GM21717 (cell line): ENCODE measurements around the gene IL1RL2.

Experiments used
- ATAC-seq: cut with Tn5 transposase; IDR thresholded peaks from one replicate; pipeline ENCODE4 v1.9.1; 2021; ENCODE audit warnings: mild to moderate bottlenecking, moderate library complexity; ENCODE audit not compliant: unreplicated experiment

IL1RL2 gene

DNA sequence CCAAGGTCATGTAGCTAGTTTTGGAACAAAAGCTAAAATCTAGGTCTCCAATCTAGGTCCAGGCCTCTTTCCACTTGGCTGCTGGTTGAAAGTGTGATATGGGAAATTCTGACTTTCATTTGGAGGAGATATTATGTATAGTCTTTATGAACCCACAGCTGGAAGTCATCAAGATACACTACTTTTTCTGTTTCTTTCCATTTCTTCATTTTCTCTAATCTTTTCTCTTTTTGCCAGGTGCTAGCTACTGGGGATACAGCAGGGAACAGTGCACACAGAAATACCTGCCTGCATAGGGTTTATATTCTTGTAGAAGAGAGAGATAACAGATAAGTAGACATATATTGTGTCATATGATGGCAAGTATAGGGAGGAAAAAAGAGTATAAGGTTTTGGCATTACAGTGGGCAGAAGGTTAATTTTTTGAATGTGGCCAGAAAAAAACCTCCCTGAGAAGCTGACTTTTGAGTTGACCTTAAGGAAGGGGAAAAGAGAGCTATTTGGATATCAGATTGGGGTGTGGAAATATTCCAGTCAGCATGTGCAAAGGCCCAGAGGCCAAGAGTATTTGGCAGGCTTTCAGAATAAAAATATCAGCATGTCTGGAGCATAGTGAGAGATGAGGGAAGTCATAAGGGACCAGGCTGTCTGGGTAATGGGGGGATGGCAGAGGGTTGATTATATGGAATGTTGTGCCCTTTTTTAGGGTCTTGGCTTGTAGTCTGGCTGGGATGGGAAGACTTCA, 28.6 kb upstream of the IL1RL2 start:
- no peak for ATAC-seq

GRCh38 chr2:102159295-102159694, 27.5 kb upstream of the IL1RL2 start:
- ATAC-seq: no peak

DNA sequence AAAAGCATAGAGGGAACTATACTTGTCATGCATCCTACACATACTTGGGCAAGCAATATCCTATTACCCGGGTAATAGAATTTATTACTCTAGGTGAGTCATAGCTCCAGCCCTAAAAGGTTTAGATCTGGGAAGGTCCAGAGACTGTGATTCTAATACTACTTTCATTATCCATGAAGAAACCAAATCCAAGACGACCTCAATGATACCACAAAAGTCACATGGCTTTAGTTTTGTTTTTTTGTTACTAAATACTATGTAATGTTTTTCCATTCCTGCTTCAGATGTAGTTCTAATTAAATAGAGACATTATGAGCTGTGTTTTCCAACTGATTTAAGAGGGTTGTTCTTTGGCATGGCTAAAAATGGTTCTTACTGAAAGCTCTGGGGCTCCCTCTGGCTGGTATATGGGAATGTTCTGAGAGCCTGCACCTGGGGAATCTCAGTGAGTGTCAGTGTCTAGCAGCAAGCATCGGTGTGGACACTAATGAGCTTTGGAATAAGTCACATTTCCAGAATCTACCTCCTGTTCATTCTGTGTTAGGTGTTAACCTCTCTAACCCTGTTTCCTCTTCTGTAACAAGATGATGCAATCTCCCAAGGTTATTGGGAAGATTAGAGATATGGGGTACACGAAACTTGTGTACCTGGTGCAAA, 20.5 kb upstream of the IL1RL2 start:
- ATAC-seq: no peak

GRCh38 chr2:102168026-102168771, 18.6 kb upstream of the IL1RL2 start:
- no peak for ATAC-seq

DNA sequence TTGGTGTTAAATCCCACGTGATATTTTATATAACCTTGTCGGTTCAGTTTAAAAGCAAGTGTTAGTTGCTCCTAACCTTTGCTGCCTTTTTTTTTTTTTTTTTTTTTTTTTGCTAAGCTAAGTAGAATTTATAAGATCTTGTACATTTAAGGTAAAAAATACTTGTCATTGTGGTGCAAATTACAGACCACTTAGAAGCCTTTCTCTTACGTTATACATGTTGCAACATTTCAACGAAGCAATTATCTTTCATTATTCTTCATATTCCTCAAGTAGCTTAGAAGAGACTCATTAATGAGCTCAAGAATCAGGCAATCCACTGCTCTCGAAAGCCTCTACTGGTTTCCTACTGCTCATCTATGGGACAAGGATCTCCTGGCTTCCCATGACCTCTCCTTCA, 14.9 kb upstream of the IL1RL2 start:
- no peak for ATAC-seq

DNA sequence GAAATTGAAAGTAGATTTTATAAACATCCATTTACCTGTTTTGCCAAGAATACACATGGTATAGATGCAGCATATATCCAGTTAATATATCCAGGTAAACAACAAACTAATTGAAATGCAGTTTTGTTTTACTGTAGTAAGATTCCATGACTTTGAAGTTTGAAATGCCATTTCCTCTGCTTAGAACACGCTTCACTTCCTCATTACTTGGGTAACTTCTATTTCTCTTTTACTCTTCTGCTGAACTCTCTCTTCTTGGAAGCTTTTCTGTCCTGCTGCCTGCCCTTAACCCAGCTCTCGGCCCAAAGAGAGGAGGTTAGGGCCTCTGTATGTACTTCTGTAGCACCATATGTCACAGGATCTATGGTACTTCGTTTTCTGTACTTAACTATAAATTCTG, 14.1 kb upstream of the IL1RL2 start:
- no peak for ATAC-seq

- no peak for ATAC-seq
Observed at GRCh38 chr2:102176172-102176571, 10.7 kb upstream of the IL1RL2 start.

DNA sequence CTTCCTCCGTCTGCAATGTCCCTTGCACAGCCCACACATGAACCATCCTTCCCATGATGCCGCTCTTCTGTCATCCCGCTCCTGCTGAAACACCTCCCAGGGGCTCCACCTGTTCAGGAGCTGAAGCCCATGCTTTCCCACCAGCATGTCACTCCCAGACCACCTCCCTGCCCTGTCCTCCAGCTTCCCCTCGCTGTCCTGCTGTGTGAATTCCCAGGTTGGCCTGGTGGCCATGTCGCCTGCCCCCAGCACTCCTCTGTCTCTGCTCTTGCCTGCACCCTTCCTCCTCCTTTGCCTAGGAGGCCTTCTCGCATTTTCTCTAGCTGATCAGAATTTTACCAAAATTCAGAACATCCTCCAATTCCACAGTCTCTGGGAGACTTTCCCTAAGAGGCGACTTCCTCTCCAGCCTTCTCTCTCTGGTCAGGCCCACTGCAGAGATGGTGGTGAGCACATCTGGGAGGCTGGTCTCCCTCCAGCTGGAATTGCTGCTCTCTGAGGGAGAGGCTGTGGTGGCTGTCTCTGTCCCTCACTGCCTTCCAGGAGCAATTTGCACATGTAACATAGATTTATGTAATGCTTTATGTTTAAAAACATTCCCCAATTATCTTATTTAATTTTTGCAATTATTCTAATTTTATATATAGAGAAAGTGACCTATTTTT, 8.9 kb upstream of the IL1RL2 start:
- ATAC-seq: no peak

DNA sequence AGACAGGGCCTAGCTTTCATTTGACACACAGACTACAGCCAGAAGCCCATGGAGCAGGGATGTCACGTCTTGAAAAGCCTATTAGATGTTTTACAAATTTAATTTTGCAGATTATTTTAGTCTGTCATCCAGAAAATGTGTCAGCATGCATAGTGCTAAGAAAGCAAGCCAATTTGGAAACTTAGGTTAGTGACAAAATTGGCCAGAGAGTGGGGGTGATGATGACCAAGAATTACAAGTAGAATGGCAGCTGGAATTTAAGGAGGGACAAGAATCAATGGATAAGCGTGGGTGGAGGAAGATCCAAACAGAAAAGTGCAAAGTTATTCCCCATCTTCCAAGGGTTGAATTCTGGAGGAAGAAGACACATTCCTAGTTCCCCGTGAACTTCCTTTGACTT, 7.8 kb upstream of the IL1RL2 start:
- no peak for ATAC-seq

- no peak for ATAC-seq
Observed at GRCh38 chr2:102179788-102180686, 6.8 kb upstream of the IL1RL2 start.

DNA sequence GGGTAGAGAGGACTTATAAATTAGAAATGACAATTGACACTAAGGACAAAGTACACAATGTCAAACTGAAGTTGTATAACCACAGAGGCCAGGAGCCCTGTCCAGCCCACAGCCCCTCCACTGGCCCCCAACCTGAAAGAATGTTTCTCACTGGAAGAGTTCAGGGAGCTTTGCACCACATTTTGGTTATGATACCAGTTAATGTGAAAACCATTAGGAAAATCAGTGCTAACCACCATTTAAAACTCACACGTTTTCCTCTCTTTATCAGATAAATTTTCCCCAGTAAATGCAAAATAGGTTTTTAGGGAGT, 6.2 kb upstream of the IL1RL2 start:
- no peak for ATAC-seq

- no peak for ATAC-seq
Observed at GRCh38 chr2:102181376-102181775, 5.4 kb upstream of the IL1RL2 start.

GRCh38 chr2:102181919-102182635, 4.7 kb upstream of the IL1RL2 start:
- ATAC-seq: no peak

GRCh38 chr2:102184018-102184417, 2.8 kb upstream of the IL1RL2 start:
- ATAC-seq: no peak

- no peak for ATAC-seq
Observed at GRCh38 chr2:102184568-102184967, 2.3 kb upstream of the IL1RL2 start.

DNA sequence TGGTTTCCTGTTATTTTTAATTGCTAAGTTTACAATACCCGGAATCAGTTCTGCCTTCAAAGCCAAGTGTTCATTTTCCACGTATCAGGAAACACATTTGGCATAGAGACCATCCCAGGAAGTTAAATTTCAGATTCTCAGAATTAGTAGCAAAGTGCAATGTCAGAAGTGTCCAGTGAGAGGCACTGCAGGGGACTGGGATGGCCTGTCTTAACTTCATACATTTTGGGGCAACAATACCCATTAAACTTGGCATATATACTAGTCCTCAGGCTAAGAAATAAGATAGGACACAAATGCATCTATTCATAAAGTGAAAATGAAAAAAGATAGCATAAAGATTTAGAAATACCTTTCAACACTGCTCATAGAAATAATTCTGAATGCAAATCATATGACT, 1.5 kb upstream of the IL1RL2 start:
- no peak for ATAC-seq

DNA sequence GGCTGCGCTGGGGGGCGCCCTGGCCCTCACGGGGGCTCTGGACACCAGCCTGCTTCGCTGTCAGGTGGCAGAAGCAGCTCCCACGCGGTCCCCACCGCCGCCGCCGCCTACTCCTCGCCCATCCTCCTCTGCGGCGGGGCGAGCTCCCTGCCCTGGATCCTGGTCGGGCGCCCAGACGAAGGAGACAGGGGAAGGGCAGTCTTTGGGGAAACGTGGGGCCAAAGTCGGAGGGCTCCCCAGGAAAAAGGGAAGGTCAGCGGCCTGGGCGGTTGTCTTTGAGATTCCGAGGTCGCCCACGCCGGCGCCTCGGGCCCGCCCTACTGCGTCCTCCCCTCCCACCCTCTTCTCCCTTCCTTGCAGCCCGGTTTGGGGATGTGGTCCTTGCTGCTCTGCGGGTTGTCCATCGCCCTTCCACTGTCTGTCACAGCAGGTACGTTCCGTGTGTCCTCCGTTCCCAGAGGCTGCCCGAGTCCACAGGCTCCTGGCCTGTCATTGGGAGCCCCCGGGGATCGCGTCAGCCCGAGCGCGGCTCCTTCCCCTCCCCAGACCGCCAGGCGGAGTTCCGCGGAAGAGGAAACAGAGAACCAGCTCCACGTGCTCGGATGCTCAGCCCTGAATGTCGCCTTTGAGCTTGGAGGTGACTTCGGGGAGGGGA, 800 bp downstream of the IL1RL2 start:
- ATAC-seq: no peak

- no peak for ATAC-seq
Observed at GRCh38 chr2:102190430-102191107, 3.7 kb downstream of the IL1RL2 start.

DNA sequence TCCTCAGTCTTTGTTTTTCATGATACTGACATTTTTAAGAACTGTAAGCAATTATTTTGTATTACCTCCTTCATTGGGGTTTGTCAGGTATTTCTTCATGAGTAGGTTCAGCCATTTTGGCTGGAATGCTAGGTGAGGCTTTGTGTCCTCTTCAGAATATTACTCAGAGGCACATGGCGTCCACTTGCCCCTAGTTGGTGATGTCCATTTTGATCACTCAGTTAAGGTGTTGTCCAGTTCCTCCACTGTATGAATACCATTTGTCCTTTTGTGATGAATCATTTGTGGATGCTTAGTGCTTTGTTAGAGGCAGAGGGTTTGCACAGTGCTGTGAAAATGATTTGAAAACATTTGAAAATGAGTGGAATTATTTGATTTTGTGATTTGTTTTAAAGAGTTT, 4.7 kb downstream of the IL1RL2 start:
- ATAC-seq: no peak
